Neural progenitor cell (in vitro differentiated cells): Measurements from ENCODE around the gene TDP2.

Experiments
- EZH2 ChIP-seq: fragments of 200-600 bp; sonication (generic); IDR thresholded peaks from 2 replicates; pipeline ENCODE4 v1.6.1; 2017; ENCODE audit warnings: antibody characterized with exemption, mild to moderate bottlenecking, moderate library complexity
- EZH2phosphoT487 ChIP-seq: fragments of 200-600 bp; sonication (generic); IDR thresholded peaks from 2 replicates; pipeline ENCODE4 v1.6.1; 2017; ENCODE audit warnings: antibody characterized with exemption
- TF ChIP-seq, protein P1 (sequence below): fragments of 200-600 bp; sonication (generic); IDR thresholded peaks from 2 replicates; pipeline ENCODE4 v1.5.1; 2017; ENCODE audit warnings: antibody characterized with exemption, mild to moderate bottlenecking

DNA sequence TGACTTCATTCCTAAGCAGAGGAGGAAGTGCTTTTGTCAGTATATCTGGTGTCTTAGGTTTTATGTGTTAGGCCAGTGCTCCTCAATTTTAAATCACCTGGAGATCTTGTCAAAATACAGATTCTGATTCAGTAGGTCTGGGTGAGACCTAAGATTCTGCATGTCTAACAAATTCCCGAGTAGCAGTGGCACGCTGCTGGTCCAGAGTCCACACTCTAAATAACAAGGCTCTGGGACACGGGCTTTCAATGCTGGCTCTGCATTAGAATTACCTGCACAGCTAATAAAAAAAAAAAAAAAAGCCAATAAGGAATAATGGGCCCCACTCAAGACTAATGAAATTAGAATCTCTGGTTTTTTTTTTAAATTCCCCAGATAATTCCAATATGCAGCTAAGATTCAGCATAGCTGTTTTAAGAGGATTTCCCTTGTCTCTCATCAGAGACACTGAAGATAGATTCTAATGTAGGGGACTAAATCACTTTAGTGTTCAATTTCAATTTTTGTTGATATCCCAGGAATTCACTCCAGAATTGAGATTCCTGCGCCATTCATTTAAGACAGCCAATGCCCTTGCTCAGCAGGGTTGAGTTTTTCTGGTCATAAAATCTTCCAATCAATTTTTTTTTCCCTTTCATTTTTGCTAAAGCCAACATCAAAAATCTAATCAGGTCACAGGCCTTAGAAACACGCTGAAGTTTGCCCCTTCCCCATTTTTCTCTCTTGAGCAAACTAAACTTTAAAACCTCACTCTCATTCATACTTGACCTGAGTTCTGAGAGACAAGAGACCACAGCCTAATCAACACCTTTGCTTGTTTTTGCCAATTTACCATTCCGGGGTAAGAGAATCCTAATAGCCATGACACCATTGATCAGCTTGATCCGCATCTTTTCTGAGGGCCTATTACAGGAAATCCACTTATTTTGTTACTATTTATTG, 2.4 kb downstream of the TDP2 start:
- TF ChIP-seq, protein P1, sequence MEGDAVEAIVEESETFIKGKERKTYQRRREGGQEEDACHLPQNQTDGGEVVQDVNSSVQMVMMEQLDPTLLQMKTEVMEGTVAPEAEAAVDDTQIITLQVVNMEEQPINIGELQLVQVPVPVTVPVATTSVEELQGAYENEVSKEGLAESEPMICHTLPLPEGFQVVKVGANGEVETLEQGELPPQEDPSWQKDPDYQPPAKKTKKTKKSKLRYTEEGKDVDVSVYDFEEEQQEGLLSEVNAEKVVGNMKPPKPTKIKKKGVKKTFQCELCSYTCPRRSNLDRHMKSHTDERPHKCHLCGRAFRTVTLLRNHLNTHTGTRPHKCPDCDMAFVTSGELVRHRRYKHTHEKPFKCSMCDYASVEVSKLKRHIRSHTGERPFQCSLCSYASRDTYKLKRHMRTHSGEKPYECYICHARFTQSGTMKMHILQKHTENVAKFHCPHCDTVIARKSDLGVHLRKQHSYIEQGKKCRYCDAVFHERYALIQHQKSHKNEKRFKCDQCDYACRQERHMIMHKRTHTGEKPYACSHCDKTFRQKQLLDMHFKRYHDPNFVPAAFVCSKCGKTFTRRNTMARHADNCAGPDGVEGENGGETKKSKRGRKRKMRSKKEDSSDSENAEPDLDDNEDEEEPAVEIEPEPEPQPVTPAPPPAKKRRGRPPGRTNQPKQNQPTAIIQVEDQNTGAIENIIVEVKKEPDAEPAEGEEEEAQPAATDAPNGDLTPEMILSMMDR = no peak
- TF ChIP-seq EZH2 (no peak), EZH2phosphoT487 (no peak)
